ENCODE data around the gene COMMD1.
"Not testable (repeated sequence)": the region's sequence is repeated elsewhere in the genome, so short reads cannot be mapped to it uniquely, and the experiment has no call there.

COMMD1 gene

DNA sequence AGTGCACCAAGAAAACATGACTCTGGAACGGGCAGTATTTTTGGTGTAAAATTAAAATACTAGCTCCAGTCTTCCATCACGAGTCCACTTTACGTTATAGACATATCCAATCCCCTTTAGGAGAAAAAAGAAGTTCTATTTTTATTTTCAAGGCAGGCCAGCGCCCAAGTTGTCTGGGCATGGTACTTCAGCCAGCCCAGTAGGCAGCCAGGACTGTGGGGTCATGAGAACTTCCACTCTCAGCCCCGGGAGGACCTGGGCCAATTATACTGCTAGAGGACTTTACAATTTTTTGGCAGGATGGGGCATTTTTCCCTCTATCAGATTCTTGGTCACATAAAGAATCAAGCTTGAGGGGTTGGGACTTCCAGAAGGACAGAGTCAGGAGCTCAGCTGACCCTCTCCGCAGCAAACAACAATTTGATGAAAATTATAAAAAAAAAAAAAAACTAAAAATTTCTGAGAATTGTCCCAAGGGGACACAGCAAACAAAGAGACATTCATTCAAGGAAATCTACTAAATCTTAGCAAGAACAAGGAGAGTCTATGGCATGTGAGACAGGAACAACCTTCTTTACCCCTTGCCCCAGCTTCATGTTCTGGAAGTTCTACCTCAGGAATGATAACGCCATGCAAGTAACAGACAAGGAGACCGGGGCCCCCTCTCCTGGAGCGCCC is 253.1 kb downstream of the COMMD1 start:
- no peak overlapping the region for H3K4me3 Mint-ChIP-seq
- H3K27ac Mint-ChIP-seq: no peak overlapping the region
- H3K27me3 Mint-ChIP-seq: no peaks in the 10 kb centered on the region
- H3K9me3 Mint-ChIP-seq (ENCODE audit: low read depth): peaks cover 7% of the 10 kb centered on the region
- no peaks in the 10 kb centered on the region for H3K36me3 Mint-ChIP-seq
- no peaks in the 10 kb centered on the region for H3K4me1 Mint-ChIP-seq (ENCODE audit: low read depth)

DNA sequence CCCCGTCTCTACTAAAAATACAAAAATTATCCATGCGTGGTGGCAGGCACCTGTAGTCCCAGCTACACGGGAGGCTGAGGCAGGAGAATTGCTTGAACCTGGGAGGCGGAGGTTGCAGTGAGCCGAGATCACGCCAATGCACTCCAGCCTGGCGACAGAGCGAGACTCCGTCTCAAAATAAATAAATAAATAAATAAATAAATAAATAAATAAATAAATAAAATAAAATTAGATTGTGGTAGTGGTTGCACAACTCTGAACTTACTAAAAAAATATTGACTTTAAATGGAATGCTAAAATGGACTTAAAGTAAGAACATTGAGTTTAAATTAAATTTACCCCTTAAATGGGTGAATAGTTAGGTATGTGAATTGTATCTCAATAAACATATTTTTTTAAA is 255.2 kb downstream of the COMMD1 start:
- not testable (repeated sequence) for H3K36me3 Mint-ChIP-seq; H3K27me3 Mint-ChIP-seq; H3K27ac Mint-ChIP-seq; H3K4me1 Mint-ChIP-seq (ENCODE audit: low read depth); H3K4me3 Mint-ChIP-seq; H3K9me3 Mint-ChIP-seq (ENCODE audit: low read depth)

GRCh38 chr2:62163106-62163831 is 257.8 kb downstream of the COMMD1 start:
- Mint-ChIP-seq H3K27me3 (no peaks in the 10 kb centered on the region), H3K27ac (no peak overlapping the region), H3K36me3 (no peaks in the 10 kb centered on the region), H3K4me1 (ENCODE audit: low read depth) (no peaks in the 10 kb centered on the region), H3K4me3 (no peak overlapping the region), H3K9me3 (ENCODE audit: low read depth) (no peaks in the 10 kb centered on the region)

- Mint-ChIP-seq H3K27ac (no peak overlapping the region), H3K4me3 (no peak overlapping the region)
Observed at GRCh38 chr2:62163834-62164233, 258.4 kb downstream of the COMMD1 start.

GRCh38 chr2:62175728-62176127 is 270.3 kb downstream of the COMMD1 start:
- Mint-ChIP-seq H3K27ac (no peak overlapping the region), H3K4me3 (no peak overlapping the region), H3K36me3 (no peaks in the 10 kb centered on the region), H3K9me3 (ENCODE audit: low read depth) (no peaks in the 10 kb centered on the region), H3K27me3 (no peaks in the 10 kb centered on the region), H3K4me1 (ENCODE audit: low read depth) (no peaks in the 10 kb centered on the region)

More at GRCh38 chr2:62163834-62164233, 258.4 kb downstream of the COMMD1 start:
- Mint-ChIP-seq H3K27me3 (no peaks in the 10 kb centered on the region), H3K9me3 (ENCODE audit: low read depth) (no peaks in the 10 kb centered on the region), H3K4me1 (ENCODE audit: low read depth) (no peaks in the 10 kb centered on the region), H3K36me3 (no peaks in the 10 kb centered on the region)

DNA sequence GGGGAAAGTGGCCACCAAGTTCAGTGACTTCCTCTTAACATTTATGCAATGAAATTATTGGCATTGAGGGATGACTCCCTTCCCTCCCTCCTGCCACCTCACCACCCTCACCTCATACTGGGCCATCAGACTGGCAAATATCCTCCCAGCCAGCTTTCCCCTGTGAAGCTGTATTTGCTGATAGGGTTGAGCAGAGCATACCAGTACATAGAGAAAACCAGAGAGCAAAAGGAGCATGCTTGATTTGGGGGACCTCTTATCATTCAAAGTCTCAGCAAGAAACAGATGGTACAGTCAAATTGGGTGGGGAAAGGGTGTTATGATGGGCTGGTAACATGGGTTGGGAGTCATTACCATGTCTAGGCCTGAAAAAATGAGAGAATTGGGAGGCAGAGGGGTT is 271.3 kb downstream of the COMMD1 start:
- no peaks in the 10 kb centered on the region for H3K9me3 Mint-ChIP-seq (ENCODE audit: low read depth)
- no peaks in the 10 kb centered on the region for H3K27me3 Mint-ChIP-seq

DNA sequence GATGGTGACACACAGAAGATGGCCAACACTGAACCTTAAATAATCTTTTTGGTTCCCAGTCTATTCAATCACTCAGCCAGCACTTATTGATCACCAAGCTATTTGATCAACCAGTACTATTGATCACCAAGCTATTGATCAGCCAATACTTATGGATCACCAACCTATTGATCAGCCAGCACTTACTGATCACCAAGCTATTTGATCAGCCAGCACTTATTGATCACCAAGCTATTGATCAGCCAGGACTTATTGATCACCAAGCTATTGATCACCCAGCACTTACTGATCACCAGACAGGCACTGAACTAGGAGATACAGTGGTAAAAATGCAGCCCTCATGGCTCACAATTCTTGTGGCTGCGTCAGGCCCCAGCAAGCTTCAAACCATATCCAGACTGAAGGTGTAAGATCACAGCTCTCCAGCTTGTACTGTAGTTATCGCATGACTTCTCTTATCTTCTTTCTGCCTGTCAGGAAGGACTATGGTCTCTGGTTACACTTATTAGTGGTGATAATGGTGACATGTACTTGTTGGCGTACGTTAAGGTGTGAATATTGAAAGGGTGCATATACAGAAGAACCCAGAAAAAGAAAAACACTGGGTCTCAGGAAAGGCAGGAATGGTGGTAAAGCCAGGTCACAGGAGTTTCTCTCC is 272.0 kb downstream of the COMMD1 start:
- no peaks in the 10 kb centered on the region for H3K27me3 Mint-ChIP-seq
- H3K36me3 Mint-ChIP-seq: no peaks in the 10 kb centered on the region
- H3K4me3 Mint-ChIP-seq: no peak overlapping the region
- H3K27ac Mint-ChIP-seq: no peak overlapping the region
- no peaks in the 10 kb centered on the region for H3K9me3 Mint-ChIP-seq (ENCODE audit: low read depth)
- H3K4me1 Mint-ChIP-seq (ENCODE audit: low read depth): peaks cover 4% of the 10 kb centered on the region

More for the DNA sequence above, 271.3 kb downstream of the COMMD1 start:
- H3K36me3 Mint-ChIP-seq: no peaks in the 10 kb centered on the region
- H3K27ac Mint-ChIP-seq: no peak overlapping the region
- peaks cover 2% of the 10 kb centered on the region for H3K4me1 Mint-ChIP-seq (ENCODE audit: low read depth)
- H3K4me3 Mint-ChIP-seq: no peak overlapping the region

GRCh38 chr2:62178741-62179271 is 273.3 kb downstream of the COMMD1 start:
- no peaks in the 10 kb centered on the region for H3K36me3 Mint-ChIP-seq
- no peak overlapping the region for H3K27ac Mint-ChIP-seq
- no peak overlapping the region for H3K4me3 Mint-ChIP-seq
- H3K27me3 Mint-ChIP-seq: no peaks in the 10 kb centered on the region
- H3K9me3 Mint-ChIP-seq (ENCODE audit: low read depth): no peaks in the 10 kb centered on the region
- H3K4me1 Mint-ChIP-seq (ENCODE audit: low read depth): peaks cover 4% of the 10 kb centered on the region

GRCh38 chr2:62180975-62181374 is 275.5 kb downstream of the COMMD1 start:
- no peaks in the 10 kb centered on the region for H3K36me3 Mint-ChIP-seq
- H3K4me1 Mint-ChIP-seq (ENCODE audit: low read depth): peaks cover 4% of the 10 kb centered on the region
- no peaks in the 10 kb centered on the region for H3K27me3 Mint-ChIP-seq
- no peak overlapping the region for H3K4me3 Mint-ChIP-seq
- H3K9me3 Mint-ChIP-seq (ENCODE audit: low read depth): no peaks in the 10 kb centered on the region
- no peak overlapping the region for H3K27ac Mint-ChIP-seq

GRCh38 chr2:62181843-62182242 is 276.4 kb downstream of the COMMD1 start:
- H3K36me3 Mint-ChIP-seq: no peaks in the 10 kb centered on the region
- peaks cover 4% of the 10 kb centered on the region for H3K4me1 Mint-ChIP-seq (ENCODE audit: low read depth)
- H3K27ac Mint-ChIP-seq: no peak overlapping the region
- no peak overlapping the region for H3K4me3 Mint-ChIP-seq
- no peaks in the 10 kb centered on the region for H3K9me3 Mint-ChIP-seq (ENCODE audit: low read depth)
- no peaks in the 10 kb centered on the region for H3K27me3 Mint-ChIP-seq

- Mint-ChIP-seq H3K4me3 (no peak overlapping the region), H3K27me3 (no peaks in the 10 kb centered on the region), H3K4me1 (ENCODE audit: low read depth) (peaks cover 4% of the 10 kb centered on the region), H3K9me3 (ENCODE audit: low read depth) (no peaks in the 10 kb centered on the region), H3K36me3 (no peaks in the 10 kb centered on the region), H3K27ac (no peak overlapping the region)
Observed at GRCh38 chr2:62184512-62185230, 279.2 kb downstream of the COMMD1 start.
